HG02678 (cell line): Measurements from ENCODE around the gene ZNF512B.
"Not testable (repeated sequence)": the region's sequence is repeated elsewhere in the genome, so short reads cannot be mapped to it uniquely, and the experiment has no call there.

ENCODE experiments used
- ATAC-seq: cut with Tn5 transposase; IDR thresholded peaks from one replicate; pipeline ENCODE4 v1.9.1; 2021; ENCODE audit warnings: mild to moderate bottlenecking, moderate library complexity; ENCODE audit not compliant: unreplicated experiment

ZNF512B gene

GRCh38 chr20:63978319-63979228, 8.8 kb upstream of the ZNF512B start:
- peak; percentile 39 for ATAC-seq

GRCh38 chr20:63977739-63978276, 8.1 kb upstream of the ZNF512B start:
- no peak for ATAC-seq

GRCh38 chr20:63976980-63977738, 7.4 kb upstream of the ZNF512B start:
- no peak for ATAC-seq

GRCh38 chr20:63976511-63976910, 6.8 kb upstream of the ZNF512B start:
- not testable (repeated sequence) for ATAC-seq

- no peak for ATAC-seq
Measured at GRCh38 chr20:63974402-63975200, 4.9 kb upstream of the ZNF512B start.

GRCh38 chr20:63973636-63974401, 4.1 kb upstream of the ZNF512B start:
- ATAC-seq: no peak

GRCh38 chr20:63973160-63973479, 3.4 kb upstream of the ZNF512B start:
- no peak for ATAC-seq

- ATAC-seq: no peak
Measured at GRCh38 chr20:63972312-63973159, 2.8 kb upstream of the ZNF512B start.

- not testable (repeated sequence) for ATAC-seq
Measured at GRCh38 chr20:63971960-63972311, 2.2 kb upstream of the ZNF512B start.

- no peak for ATAC-seq
Measured at GRCh38 chr20:63970714-63971431, 1.1 kb upstream of the ZNF512B start.

GRCh38 chr20:63968928-63969760, 586 bp downstream of the ZNF512B start:
- ATAC-seq: no peak

- ATAC-seq: no peak
Measured at GRCh38 chr20:63968136-63968927, 1.4 kb downstream of the ZNF512B start.

GRCh38 chr20:63967330-63968135, 2.2 kb downstream of the ZNF512B start:
- ATAC-seq: no peak

- ATAC-seq: no peak
Measured at GRCh38 chr20:63966944-63967322, 2.8 kb downstream of the ZNF512B start.

GRCh38 chr20:63966172-63966943, 3.4 kb downstream of the ZNF512B start:
- ATAC-seq: no peak

GRCh38 chr20:63964412-63964811, 5.3 kb downstream of the ZNF512B start:
- ATAC-seq: no peak
